ENCODE results near the gene NXNL1. TPM values are rescaled to one million over a fixed set of nuclear protein-coding genes. Genes with fewer than 3 reads are reported as not detected.
"Not testable (repeated sequence)": the region's sequence is repeated elsewhere in the genome, so short reads cannot be mapped to it uniquely, and the experiment has no call there.

The NXNL1 gene, protein sequence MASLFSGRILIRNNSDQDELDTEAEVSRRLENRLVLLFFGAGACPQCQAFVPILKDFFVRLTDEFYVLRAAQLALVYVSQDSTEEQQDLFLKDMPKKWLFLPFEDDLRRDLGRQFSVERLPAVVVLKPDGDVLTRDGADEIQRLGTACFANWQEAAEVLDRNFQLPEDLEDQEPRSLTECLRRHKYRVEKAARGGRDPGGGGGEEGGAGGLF
- not detected for total RNA-seq
- not detected for polyA plus RNA-seq

DNA sequence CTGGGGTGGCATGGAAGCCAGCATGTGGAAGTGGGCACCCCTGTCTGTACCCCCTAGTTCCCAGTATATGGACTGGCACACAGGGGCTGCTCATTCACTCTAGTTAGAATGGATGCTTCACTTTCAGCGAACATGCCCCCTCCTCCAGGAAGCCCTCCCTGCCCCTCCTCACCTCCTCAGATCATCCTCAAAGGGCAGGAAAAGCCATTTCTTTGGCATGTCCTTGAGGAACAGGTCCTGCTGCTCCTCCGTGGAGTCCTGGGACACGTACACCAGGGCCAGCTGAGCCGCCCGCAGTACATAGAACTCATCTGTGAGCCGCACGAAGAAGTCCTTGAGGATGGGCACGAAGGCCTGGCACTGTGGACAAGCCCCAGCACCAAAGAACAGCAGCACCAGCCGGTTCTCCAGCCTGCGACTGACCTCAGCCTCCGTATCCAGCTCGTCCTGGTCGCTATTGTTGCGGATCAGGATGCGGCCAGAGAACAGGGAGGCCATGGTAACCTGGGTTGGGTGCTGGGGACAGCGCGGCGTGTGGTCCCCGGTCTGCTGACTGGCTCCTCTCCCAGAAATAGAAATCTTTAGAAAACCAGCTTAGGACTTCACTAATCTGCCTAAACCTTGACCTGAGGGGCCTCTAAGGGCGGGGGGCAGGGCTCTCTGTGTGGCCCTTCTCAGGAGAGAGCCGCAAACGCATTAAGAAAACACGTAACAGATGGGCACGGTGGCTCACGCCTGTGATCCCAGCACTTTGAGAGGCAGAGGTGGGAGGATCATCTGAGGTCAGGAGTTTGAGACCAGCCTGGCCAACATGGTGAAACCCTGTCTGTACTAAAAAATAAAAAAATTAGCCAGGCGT is at the start of gene NXNL1:
Gene NXNL1 (minus strand): TSS at position 555 of the 859 bp plus-strand sequence. CDS start 57 bp downstream, at position 498.
- no peaks in the 10 kb centered on the region for H3K36me3 Mint-ChIP-seq
- DNase-seq = no peak
- no peak within 1 kb of the TSS for H3K4me3 Mint-ChIP-seq
- H3K4me1 ChIP-seq (ENCODE audit: insufficient read depth, low read length) = no peaks in the 10 kb centered on the region
- H3K27ac Mint-ChIP-seq = no peak within 1 kb of the TSS
- H3K36me3 ChIP-seq (ENCODE audit: insufficient read depth, low read length) = no peaks in the 10 kb centered on the region
- H3K27me3 ChIP-seq (ENCODE audit: insufficient read depth, low read length, poor library complexity, severe bottlenecking) = peaks cover 10% of the 10 kb centered on the region
- no peaks in the 10 kb centered on the region for H3K9me3 Mint-ChIP-seq
- no peaks in the 10 kb centered on the region for H3K4me1 Mint-ChIP-seq
- POLR2A ChIA-PET = no interaction called here
- H3K4me3 ChIP-seq (ENCODE audit: low read length) = no peak within 1 kb of the TSS
- H3K9me3 ChIP-seq (ENCODE audit: low read length) = no peaks in the 10 kb centered on the region
- H3K27ac ChIP-seq (ENCODE audit: low read depth, low read length) = no peak within 1 kb of the TSS
- H3K27me3 Mint-ChIP-seq = peaks cover 28 to 41% of the 10 kb centered on the region in 2 donors
- CTCF ChIA-PET = interaction anchor here (0.8 to 1.1 kb wide), 3 partner anchors 8 to 115 kb away, joined by 3 read pairs; no protein-coding TSS in a partner anchor

DNA sequence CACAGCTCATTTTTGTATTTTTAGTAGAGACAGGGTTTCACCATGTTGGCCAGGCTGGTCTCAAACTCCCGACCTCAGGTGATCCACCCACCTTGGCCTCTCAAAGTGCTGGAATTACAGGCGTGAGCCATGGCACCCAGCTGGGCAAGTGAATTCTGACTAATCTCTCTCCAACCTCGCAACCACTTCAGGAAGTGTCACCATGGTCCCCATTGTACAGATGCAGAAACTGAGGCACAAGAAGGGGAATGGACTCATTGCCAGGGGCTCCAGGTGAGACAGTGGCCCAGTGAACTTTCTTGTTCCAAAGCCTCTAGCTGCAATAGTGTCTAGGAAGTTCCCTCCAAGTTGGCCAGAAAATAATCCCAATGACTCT is 47.8 kb upstream of the NXNL1 start:
- H3K27me3 Mint-ChIP-seq; H3K36me3 ChIP-seq (ENCODE audit: insufficient read depth, low read length); H3K27ac ChIP-seq (ENCODE audit: low read depth, low read length); H3K27me3 ChIP-seq (ENCODE audit: insufficient read depth, low read length, poor library complexity, severe bottlenecking); DNase-seq; H3K9me3 Mint-ChIP-seq; H3K4me3 ChIP-seq (ENCODE audit: low read length); H3K9me3 ChIP-seq (ENCODE audit: low read length); POLR2A ChIA-PET: not testable (repeated sequence)
- Mint-ChIP-seq H3K4me3 (peak overlapping the region in 2 of 7 donors; percentile 15 to 48), H3K27ac (peak overlapping the region in 2 of 8 donors; percentile 14 to 89), H3K4me1 (peaks cover 24 to 42% (median 29%) of the 10 kb centered on the region in 3 donors), H3K36me3 (peaks cover 0 to 13% (median 2%) of the 10 kb centered on the region in 3 donors)
- CTCF ChIA-PET = interaction anchor here (1.1 to 5.5 kb wide), 2 partner anchors 12 to 351 kb away, joined by 3 to 28 read pairs; partner anchors contain the start of gene RPL18A
- H3K4me1 ChIP-seq (ENCODE audit: insufficient read depth, low read length) = peaks cover 21% of the 10 kb centered on the region

GRCh38 chr19:17506745-17507144 is 46.0 kb upstream of the NXNL1 start:
- Mint-ChIP-seq H3K27ac (no peak overlapping the region), H3K4me1 (peaks cover 15 to 31% (median 19%) of the 10 kb centered on the region in 3 donors), H3K27me3 (no peaks in the 10 kb centered on the region), H3K4me3 (no peak overlapping the region), H3K36me3 (peaks cover 0 to 11% (median 2%) of the 10 kb centered on the region in 3 donors), H3K9me3 (no peaks in the 10 kb centered on the region)
- ChIA-PET CTCF (no interaction called here), POLR2A (no interaction called here)
- Histone ChIP-seq H3K27me3 (ENCODE audit: insufficient read depth, low read length, poor library complexity, severe bottlenecking) (no peaks in the 10 kb centered on the region), H3K27ac (ENCODE audit: low read depth, low read length) (no peak overlapping the region), H3K9me3 (ENCODE audit: low read length) (no peaks in the 10 kb centered on the region), H3K36me3 (ENCODE audit: insufficient read depth, low read length) (no peaks in the 10 kb centered on the region), H3K4me1 (ENCODE audit: insufficient read depth, low read length) (peaks cover 13% of the 10 kb centered on the region), H3K4me3 (ENCODE audit: low read length) (no peak overlapping the region)
- no peak for DNase-seq

DNA sequence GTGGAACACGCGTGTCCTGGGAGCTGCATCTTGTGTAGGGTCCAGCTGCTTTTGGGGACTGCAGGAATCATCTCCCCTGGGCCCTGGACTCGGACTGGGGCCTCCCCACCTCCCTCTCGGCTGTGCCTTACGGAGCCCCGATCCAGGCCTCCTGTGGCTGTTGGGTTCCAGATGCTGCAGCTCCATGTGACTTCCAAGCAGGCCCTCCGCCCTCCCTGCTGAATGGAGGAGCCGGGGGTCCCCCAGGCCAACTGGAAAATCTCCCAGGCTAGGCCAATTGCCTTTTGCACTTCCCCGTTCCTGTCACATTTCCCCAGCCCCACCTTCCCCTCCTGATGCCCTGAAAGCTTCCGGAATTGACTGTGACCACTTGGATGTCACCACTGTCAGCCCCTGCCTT is 44.5 kb upstream of the NXNL1 start:
- Mint-ChIP-seq H3K4me3 (no peak overlapping the region), H3K36me3 (peaks cover 0 to 13% (median 0%) of the 10 kb centered on the region in 3 donors), H3K27me3 (no peaks in the 10 kb centered on the region), H3K27ac (peak overlapping the region in 2 of 8 donors; percentile 51 to 75), H3K4me1 (peaks cover 7 to 19% (median 9%) of the 10 kb centered on the region in 3 donors), H3K9me3 (no peaks in the 10 kb centered on the region)
- no peak overlapping the region for H3K27ac ChIP-seq (ENCODE audit: low read depth, low read length)
- POLR2A ChIA-PET = no interaction called here
- no peaks in the 10 kb centered on the region for H3K36me3 ChIP-seq (ENCODE audit: insufficient read depth, low read length)
- H3K4me1 ChIP-seq (ENCODE audit: insufficient read depth, low read length) = peaks cover 7% of the 10 kb centered on the region
- H3K27me3 ChIP-seq (ENCODE audit: insufficient read depth, low read length, poor library complexity, severe bottlenecking) = no peaks in the 10 kb centered on the region
- H3K9me3 ChIP-seq (ENCODE audit: low read length) = no peaks in the 10 kb centered on the region
- CTCF ChIA-PET = interaction anchor here (1.4 kb wide), 1 partner anchor 68 kb away, joined by 3 read pairs; no protein-coding TSS in a partner anchor
- DNase-seq = no peak
- no peak overlapping the region for H3K4me3 ChIP-seq (ENCODE audit: low read length)

- POLR2A ChIA-PET = no interaction called here
These were observed 43.7 kb upstream of the NXNL1 start for GRCh38 chr19:17504456-17504855.

GRCh38 chr19:17504030-17504429 is 43.3 kb upstream of the NXNL1 start:
- H3K4me1 ChIP-seq (ENCODE audit: insufficient read depth, low read length) = peaks cover 5% of the 10 kb centered on the region
- H3K36me3 ChIP-seq (ENCODE audit: insufficient read depth, low read length) = no peaks in the 10 kb centered on the region
- H3K4me1 Mint-ChIP-seq = peaks cover 8 to 18% (median 15%) of the 10 kb centered on the region in 3 donors
- DNase-seq = no peak
- H3K27me3 Mint-ChIP-seq = no peaks in the 10 kb centered on the region
- no peaks in the 10 kb centered on the region for H3K9me3 Mint-ChIP-seq
- H3K4me3 ChIP-seq (ENCODE audit: low read length) = no peak overlapping the region
- H3K4me3 Mint-ChIP-seq = no peak overlapping the region
- H3K9me3 ChIP-seq (ENCODE audit: low read length) = no peaks in the 10 kb centered on the region
- POLR2A ChIA-PET = no interaction called here
- peak overlapping the region in 1 of 8 donors; percentile 32 for H3K27ac Mint-ChIP-seq
- H3K36me3 Mint-ChIP-seq = peaks cover 0 to 15% (median 0%) of the 10 kb centered on the region in 3 donors
- no peak overlapping the region for H3K27ac ChIP-seq (ENCODE audit: low read depth, low read length)
- CTCF ChIA-PET = interaction anchor here (1.4 kb wide), 1 partner anchor 70 kb away, joined by 3 read pairs; no protein-coding TSS in a partner anchor
- H3K27me3 ChIP-seq (ENCODE audit: insufficient read depth, low read length, poor library complexity, severe bottlenecking) = no peaks in the 10 kb centered on the region

More at GRCh38 chr19:17504456-17504855, 43.7 kb upstream of the NXNL1 start:
- no peaks in the 10 kb centered on the region for H3K27me3 Mint-ChIP-seq
- peaks cover 0 to 15% (median 0%) of the 10 kb centered on the region in 3 donors for H3K36me3 Mint-ChIP-seq
- H3K9me3 Mint-ChIP-seq = no peaks in the 10 kb centered on the region
- no peaks in the 10 kb centered on the region for H3K36me3 ChIP-seq (ENCODE audit: insufficient read depth, low read length)
- CTCF ChIA-PET = interaction anchor here (1.4 kb wide), 1 partner anchor 69 kb away, joined by 3 read pairs; no protein-coding TSS in a partner anchor
- no peak overlapping the region for H3K27ac Mint-ChIP-seq
- peaks cover 8 to 18% (median 14%) of the 10 kb centered on the region in 3 donors for H3K4me1 Mint-ChIP-seq
- H3K4me3 Mint-ChIP-seq = no peak overlapping the region
- no peak for DNase-seq
- H3K27ac ChIP-seq (ENCODE audit: low read depth, low read length) = no peak overlapping the region
- no peaks in the 10 kb centered on the region for H3K27me3 ChIP-seq (ENCODE audit: insufficient read depth, low read length, poor library complexity, severe bottlenecking)
- peaks cover 5% of the 10 kb centered on the region for H3K4me1 ChIP-seq (ENCODE audit: insufficient read depth, low read length)
- H3K9me3 ChIP-seq (ENCODE audit: low read length) = no peaks in the 10 kb centered on the region
- no peak overlapping the region for H3K4me3 ChIP-seq (ENCODE audit: low read length)

- H3K36me3 ChIP-seq (ENCODE audit: insufficient read depth, low read length) = no peaks in the 10 kb centered on the region
- Mint-ChIP-seq H3K9me3 (no peaks in the 10 kb centered on the region), H3K36me3 (peaks cover 0 to 15% (median 0%) of the 10 kb centered on the region in 3 donors), H3K27ac (no peak overlapping the region), H3K4me3 (no peak overlapping the region), H3K4me1 (peaks cover 8 to 15% (median 14%) of the 10 kb centered on the region in 3 donors), H3K27me3 (no peaks in the 10 kb centered on the region)
- no peak for DNase-seq
- H3K27me3 ChIP-seq (ENCODE audit: insufficient read depth, low read length, poor library complexity, severe bottlenecking) = no peaks in the 10 kb centered on the region
- H3K27ac ChIP-seq (ENCODE audit: low read depth, low read length) = no peak overlapping the region
- POLR2A ChIA-PET = no interaction called here
- CTCF ChIA-PET = no interaction called here
- H3K4me1 ChIP-seq (ENCODE audit: insufficient read depth, low read length) = peaks cover 5% of the 10 kb centered on the region
- no peak overlapping the region for H3K4me3 ChIP-seq (ENCODE audit: low read length)
- no peaks in the 10 kb centered on the region for H3K9me3 ChIP-seq (ENCODE audit: low read length)
These were observed 42.5 kb upstream of the NXNL1 start for GRCh38 chr19:17503240-17503639.
